MM.1S (cell line): ENCODE measurements around the gene ATOH8.

Experiments used
- DNase-seq: peaks from one replicate; pipeline ENCODE4 v3.0.0-alpha.2; 2015
- H2AFZ ChIP-seq: fragments of 300-600 bp; sonication (generic); 2 replicates; pipeline ENCODE4 v1.6.0; 2016; ENCODE audit warnings: antibody characterized with exemption, low read length
- H3F3A ChIP-seq: fragments of 300-600 bp; sonication (generic); 2 replicates; pipeline ENCODE4 v1.6.1; 2016; ENCODE audit warnings: mild to moderate bottlenecking, antibody characterized with exemption, low read length, moderate library complexity, mixed read lengths; ENCODE audit not compliant: insufficient read depth
- H3K27ac ChIP-seq: fragments of 300-600 bp; sonication (generic); 2 replicates; pipeline ENCODE4 v1.5.1; 2016; ENCODE audit warnings: mild to moderate bottlenecking, low read length
- H3K27me3 ChIP-seq: fragments of 300-600 bp; sonication (generic); replicated peaks from 2 replicates; pipeline ENCODE4 v1.6.0; 2016; ENCODE audit warnings: low read length; ENCODE audit not compliant: insufficient read depth
- H3K36me3 ChIP-seq: fragments of 300-600 bp; sonication (generic); replicated peaks from 2 replicates; pipeline ENCODE4 v1.6.1; 2016; ENCODE audit warnings: mild to moderate bottlenecking, low read length, mixed read lengths; ENCODE audit not compliant: insufficient read depth
- H3K4me1 ChIP-seq: fragments of 300-600 bp; sonication (generic); 2 replicates; pipeline ENCODE4 v1.6.1; 2016; ENCODE audit warnings: low read length, mixed read lengths
- H3K4me2 ChIP-seq: fragments of 300-600 bp; sonication (generic); 2 replicates; pipeline ENCODE4 v1.6.0; 2016; ENCODE audit warnings: low read depth, low read length
- H3K4me3 ChIP-seq: fragments of 300-600 bp; sonication (generic); 2 replicates; pipeline ENCODE4 v1.5.1; 2016; ENCODE audit warnings: low read length, mixed read lengths
- H3K79me2 ChIP-seq: fragments of 300-600 bp; sonication (generic); 2 replicates; pipeline ENCODE4 v1.6.1; 2016; ENCODE audit warnings: mixed run types, low read length, mixed read lengths
- H3K9ac ChIP-seq: fragments of 300-600 bp; sonication (generic); 2 replicates; pipeline ENCODE4 v1.6.1; 2016; ENCODE audit warnings: low read length, mixed read lengths
- H3K9me2 ChIP-seq: fragments of 300-600 bp; sonication (generic); replicated peaks from 2 replicates; pipeline ENCODE4 v1.6.1; 2016; ENCODE audit warnings: mild to moderate bottlenecking, low read length, mixed read lengths; ENCODE audit not compliant: insufficient read depth
- H3K9me3 ChIP-seq: fragments of 300-600 bp; sonication (generic); replicated peaks from 2 replicates; pipeline ENCODE4 v1.6.1; 2016; ENCODE audit warnings: mild to moderate bottlenecking, low read length, mixed read lengths; ENCODE audit not compliant: insufficient read depth
- H4K20me1 ChIP-seq: fragments of 300-600 bp; sonication (generic); 2 replicates; pipeline ENCODE4 v1.6.1; 2016; ENCODE audit warnings: mild to moderate bottlenecking, low read length, moderate library complexity, mixed read lengths; ENCODE audit not compliant: insufficient read depth
- CTCF ChIP-seq: fragments of 300-600 bp; sonication (generic); IDR thresholded peaks from 2 replicates; pipeline ENCODE4 v1.5.1; 2016; ENCODE audit warnings: antibody characterized with exemption, low read length, mixed read lengths
- EZH2 ChIP-seq: fragments of 300-600 bp; sonication (generic); optimal IDR thresholded peaks from 2 replicates; pipeline ENCODE3; 2017; ENCODE audit warnings: low read depth, mild to moderate bottlenecking, antibody characterized with exemption, low read length, mixed read lengths
- EZH2phosphoT487 ChIP-seq: fragments of 300-600 bp; sonication (generic); IDR thresholded peaks from 2 replicates; pipeline ENCODE4 v1.6.1; 2018; ENCODE audit warnings: antibody characterized with exemption, low read length

Gene ATOH8

GRCh38 chr2:85721641-85722040 lies 32.1 kb upstream of the ATOH8 start:
- DNase-seq = no peak
- Histone ChIP-seq H3K27me3 (no peaks in the 10 kb centered on the region), H3K27ac (no peak overlapping the region), H3K9me3 (no peaks in the 10 kb centered on the region), H2AFZ (no peak overlapping the region), H4K20me1 (no peaks in the 10 kb centered on the region), H3K79me2 (no peaks in the 10 kb centered on the region), H3K9ac (no peak overlapping the region), H3F3A (no peaks in the 10 kb centered on the region), H3K4me2 (no peak overlapping the region), H3K4me3 (no peak overlapping the region), H3K4me1 (no peaks in the 10 kb centered on the region), H3K36me3 (no peaks in the 10 kb centered on the region), H3K9me2 (no peaks in the 10 kb centered on the region)
- TF ChIP-seq EZH2 (no peak), EZH2phosphoT487 (no peak), CTCF (no peak)

GRCh38 chr2:85722519-85722918 lies 31.3 kb upstream of the ATOH8 start:
- TF ChIP-seq EZH2phosphoT487 = no peak
- no peak for TF ChIP-seq CTCF
- no peak for TF ChIP-seq EZH2
- Histone ChIP-seq H3K27ac (no peak overlapping the region), H3K9me2 (no peaks in the 10 kb centered on the region), H3F3A (no peaks in the 10 kb centered on the region), H3K79me2 (no peaks in the 10 kb centered on the region), H3K4me3 (no peak overlapping the region), H3K36me3 (no peaks in the 10 kb centered on the region), H3K27me3 (no peaks in the 10 kb centered on the region), H3K4me1 (no peaks in the 10 kb centered on the region), H2AFZ (no peak overlapping the region), H3K9me3 (no peaks in the 10 kb centered on the region), H3K9ac (no peak overlapping the region), H3K4me2 (no peak overlapping the region), H4K20me1 (no peaks in the 10 kb centered on the region)
- no peak for DNase-seq

- TF ChIP-seq EZH2 (no peak), EZH2phosphoT487 (no peak), CTCF (no peak)
- H3K27ac ChIP-seq = no peak overlapping the region
- H3K4me1 ChIP-seq = 0 out of 2 replicates have a peak, but pooled peaks cover 3% of the 10 kb centered on the region
- no peaks in the 10 kb centered on the region for H3K79me2 ChIP-seq
- H3F3A ChIP-seq = no peaks in the 10 kb centered on the region
- no peaks in the 10 kb centered on the region for H3K27me3 ChIP-seq
- H4K20me1 ChIP-seq = no peaks in the 10 kb centered on the region
- H2AFZ ChIP-seq = no peak overlapping the region
- H3K4me3 ChIP-seq = no peak overlapping the region
- H3K36me3 ChIP-seq = no peaks in the 10 kb centered on the region
- H3K4me2 ChIP-seq = no peak overlapping the region
- no peak overlapping the region for H3K9ac ChIP-seq
- no peak for DNase-seq
- no peaks in the 10 kb centered on the region for H3K9me3 ChIP-seq
- H3K9me2 ChIP-seq = no peaks in the 10 kb centered on the region
Measured at GRCh38 chr2:85723707-85724360, 30.0 kb upstream of the ATOH8 start.
